ENCODE data around the gene STK11IP. TPM values are rescaled to one million over a fixed set of nuclear protein-coding genes. Genes with fewer than 3 reads are reported as not detected.
A peak's percentile ranks its signal among the peaks of the same experiment; 100 is the strongest.

The STK11IP gene
- total and polyA plus RNA-seq, 9 of the 15 experiments (the other 6 are each of a cell fraction or from before 2014, with no cell fraction given), result 0.52 to 21.7 (median 5.6) TPM

GRCh38 chr2:219605607-219605954 is 7.9 kb downstream of the STK11IP start:
- POLR2A ChIA-PET, result interaction anchor here (1.1 to 1.3 kb wide), 2 partner anchors 9 to 10 kb away, joined by 3 to 5 read pairs; no protein-coding TSS in a partner anchor
- peaks cover 7% of the 10 kb centered on the region; the same call in 1 of the 3 replicates for H3K36me3 ChIP-seq (ENCODE audit: control insufficient read depth, insufficient read depth, low read length)

More at GRCh38 chr2:219605607-219605954, 7.9 kb downstream of the STK11IP start:
- Histone ChIP-seq H3K4me3 (no peak overlapping the region), H3K9me3 (replicated peaks; ENCODE audit: control insufficient read depth, insufficient read depth, low read depth, low read length) (no peaks in the 10 kb centered on the region), H3K79me2 (ENCODE audit: control insufficient read depth, insufficient read depth, low read length) (no peaks in the 10 kb centered on the region), H3K4me1 (replicated peaks in 1 of 2; ENCODE audit: control insufficient read depth in 2 of 2, insufficient read depth in 2 of 2, low read length in 2 of 2) (peaks cover 0 to 8% of the 10 kb centered on the region in 2 experiments; a peak in 2 of 5 replicates), H2AFZ (ENCODE audit: low read depth, low read length) (no peak overlapping the region), H4K20me1 (replicated peaks; ENCODE audit: control insufficient read depth, insufficient read depth, low read length) (no peaks in the 10 kb centered on the region), H3K9me1 (ENCODE audit: control insufficient read depth, insufficient read depth, low read length) (no peaks in the 10 kb centered on the region), H3K9ac (ENCODE audit: insufficient read depth in 1 of 2, low read depth in 2 of 2, low read length in 2 of 2) (peak overlapping the region in 1 of 2 experiments; percentile 28; a peak in 1 of 4 replicates), H3K4me2 (ENCODE audit: insufficient read depth, low read length) (no peak overlapping the region), H3K27ac (ENCODE audit: extremely low read depth, low read depth, low read length) (no peak overlapping the region), H3K27me3 (ENCODE audit: control insufficient read depth in 2 of 2, insufficient read depth in 2 of 2, low read length in 2 of 2) (no peaks in the 10 kb centered on the region)
- whole genome bisulfite sequencing (ENCODE audit: insufficient coverage, low coverage, missing lambda C conversion rate), result 63% methylated on average over 2 of the region's 6 CpGs
- FAIRE-seq (no peak), ATAC-seq (no peak), DNase-seq (ENCODE audit: extremely low read depth in 1 of 4, low spot score in 3 of 4) (no peak)
- CTCF ChIA-PET (ENCODE audit: low intra/inter-chr PET ratio), result no interaction called here
- intact Hi-C loops (cut with micrococcal nuclease), result no loop called here
- TF ChIP-seq TEAD2 (tag; IDR thresholded peaks at IDR 0.05) (no peak), POLR2AphosphoS2 (IDR thresholded peaks at IDR 0.05; ENCODE audit: low read length) (no peak), CGGBP1 (CRISPR knock-in tag; IDR thresholded peaks at IDR 0.05) (no peak), LARP7 (IDR thresholded peaks at IDR 0.05) (no peak), RCOR1 (IDR thresholded peaks at IDR 0.05; ENCODE audit: borderline replicate concordance in 1 of 2, low read depth in 2 of 2, low read length in 2 of 2) (no peak), PRPF4 (IDR thresholded peaks at IDR 0.05; ENCODE audit: insufficient read depth, low read depth, low read length, poor library complexity, severe bottlenecking) (no peak), ZNF699 (CRISPR knock-in tag; IDR thresholded peaks at IDR 0.05; ENCODE audit: insufficient replicate concordance) (no peak), TSHZ1 (CRISPR knock-in tag; IDR thresholded peaks at IDR 0.05) (no peak), HMG20A (CRISPR knock-in tag; conservative IDR thresholded peaks at IDR 0.05) (no peak), CXXC5 (CRISPR knock-in tag; IDR thresholded peaks at IDR 0.05) (no peak), CEBPB (tag; IDR thresholded peaks at IDR 0.05) (no peak), RHOXF2B (CRISPR knock-in tag; conservative IDR thresholded peaks at IDR 0.05) (no peak), TRIM28 (IDR thresholded peaks at IDR 0.05) (no peak), SMAD4 (CRISPR knock-in tag; conservative IDR thresholded peaks at IDR 0.05) (no peak), ZNF354B (CRISPR knock-in tag; IDR thresholded peaks at IDR 0.05) (no peak), CSDE1 (IDR thresholded peaks at IDR 0.05) (no peak), NR0B1 (IDR thresholded peaks at IDR 0.05; ENCODE audit: partially characterized antibody) (no peak)
- BruUV-seq (replicated peaks), result no TSS peak
- in situ Hi-C loops (cut with MboI), result no loop called here

Measured in K562 (cell line).